ENCODE data around the gene PAGE2.
A peak's percentile ranks its signal among the peaks of the same experiment; 100 is the strongest.
"Not testable (repeated sequence)": the region's sequence is repeated elsewhere in the genome, so short reads cannot be mapped to it uniquely, and the experiment has no call there.

PAGE2 gene

DNA sequence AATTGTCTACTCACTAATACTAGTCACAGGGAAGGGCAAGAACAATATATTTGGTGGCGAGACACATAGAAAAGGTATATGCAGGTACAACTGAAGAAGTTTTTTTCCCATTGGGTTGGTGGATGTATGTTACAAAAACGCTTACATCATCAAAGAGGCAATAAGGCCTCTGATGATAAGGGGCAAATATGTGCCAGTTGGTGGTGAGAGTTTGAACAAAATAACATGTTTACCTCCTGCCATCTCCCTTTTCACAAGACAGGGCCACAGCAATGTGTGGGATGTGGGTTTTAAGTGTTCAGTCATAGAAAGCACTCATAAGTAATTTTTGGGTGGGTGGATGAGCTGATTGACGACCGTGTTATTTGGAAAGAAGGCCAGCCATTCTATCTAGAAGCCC, 41.7 kb downstream of the PAGE2 start:
- FAIRE-seq, result no peak
- no peak for DNase-seq (ENCODE audit: insufficient read length)
- TF ChIP-seq POLR2AphosphoS5 (IDR thresholded peaks at IDR 0.05; ENCODE audit: low read depth, low read length) (no peak), TAF1 (IDR thresholded peaks at IDR 0.05; ENCODE audit: borderline replicate concordance, low read depth, low read length) (no peak), POLR2A (IDR thresholded peaks at IDR 0.05; ENCODE audit: low read depth, low read length) (no peak)

DNA sequence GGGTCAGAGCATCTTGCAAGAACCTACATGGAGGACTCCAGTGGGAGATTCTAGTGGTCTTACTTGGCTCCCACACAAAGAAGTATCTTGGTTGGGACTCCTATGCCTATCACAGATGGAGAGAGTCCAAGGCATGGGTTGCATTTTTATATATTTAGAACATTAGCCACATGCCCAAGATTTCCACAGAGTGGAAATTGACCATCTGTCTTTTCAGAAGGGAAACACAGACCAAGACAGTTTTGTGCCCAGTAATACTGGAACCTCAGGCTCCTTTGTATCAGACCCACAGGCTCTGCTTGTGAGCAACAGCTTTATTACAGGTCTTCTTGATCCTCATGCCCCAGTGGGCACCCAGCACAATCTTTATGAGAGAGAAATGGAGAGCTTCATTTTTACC, 43.6 kb downstream of the PAGE2 start:
- DNase-seq (ENCODE audit: insufficient read length) (no peak), FAIRE-seq (no peak)
- TF ChIP-seq TAF1 (IDR thresholded peaks at IDR 0.05; ENCODE audit: borderline replicate concordance, low read depth, low read length), result no peak

DNA sequence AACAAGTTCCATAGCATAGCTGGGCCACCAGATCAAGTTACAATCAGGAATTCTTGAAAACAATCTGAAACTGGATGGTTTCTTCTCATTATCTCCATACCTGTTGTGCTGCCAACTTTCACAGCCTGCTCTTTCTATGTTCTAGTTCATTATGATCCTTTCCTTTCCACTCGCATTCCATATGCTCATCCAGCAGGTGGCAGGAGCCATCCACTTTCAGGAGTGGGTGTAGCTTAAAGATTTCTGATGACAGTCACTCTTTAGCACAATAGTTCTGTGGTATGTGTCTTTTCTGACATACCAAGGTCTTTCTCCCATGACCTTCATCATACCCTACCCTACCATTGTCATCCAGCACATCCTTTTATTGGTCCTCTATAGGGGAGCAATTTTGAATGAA, 46.4 kb downstream of the PAGE2 start:
- peak; percentile 36 for FAIRE-seq
- DNase-seq (ENCODE audit: insufficient read length), result no peak
- TF ChIP-seq TAF1 (IDR thresholded peaks at IDR 0.05; ENCODE audit: borderline replicate concordance, low read depth, low read length), result no peak
- no peak for TF ChIP-seq POLR2A (IDR thresholded peaks at IDR 0.05; ENCODE audit: low read depth, low read length)
- TF ChIP-seq POLR2AphosphoS5 (IDR thresholded peaks at IDR 0.05; ENCODE audit: low read depth, low read length), result no peak

DNA sequence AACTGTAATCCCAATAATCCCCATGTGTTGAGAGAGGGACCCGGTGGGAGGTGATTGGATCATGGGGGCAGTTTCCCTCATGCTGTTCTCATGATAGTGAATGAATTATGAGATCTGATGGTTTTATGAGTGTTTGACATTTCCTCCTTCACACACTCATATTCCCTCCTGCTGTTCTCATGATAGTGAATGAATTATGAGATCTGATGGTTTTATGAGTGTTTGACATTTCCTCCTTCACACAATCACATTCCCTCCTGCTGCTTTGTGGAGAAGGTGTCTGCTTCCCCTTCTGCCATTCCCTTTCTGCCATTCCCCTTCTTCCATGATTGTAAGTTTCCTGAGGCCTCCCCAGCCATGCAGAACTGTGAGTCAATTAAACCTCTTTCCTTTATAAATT, 52.0 kb downstream of the PAGE2 start:
- peak; percentile 81 for FAIRE-seq
- not testable (repeated sequence) for DNase-seq (ENCODE audit: insufficient read length)

Data from GM12892 (cell line).